Endothelial cell of umbilical vein (primary cell): ENCODE results near the gene MKNK1. TPM values are rescaled to one million over a fixed set of nuclear protein-coding genes. Genes with fewer than 3 reads are reported as not detected.

Source experiments
- BruUV-seq: library from RNA; stranded (reverse); fragments of 400-500 nt; replicated peaks from 2 replicates; lab custom pipeline; 2021; lab: Mats Ljungman, UMichigan
- CTCF ChIA-PET: fragments of 300-600, 350-600 bp; sonication (Branson Sonifier 250); formaldehyde crosslinking; loops from one replicate; lab custom pipeline; 2021; ENCODE audit warnings: antibody characterized with exemption, inconsistent platforms; lab: Charles Lee
- POLR2A ChIA-PET: fragments of 300-600, 350-600 bp; sonication (Branson Sonifier 250); formaldehyde crosslinking; loops from one replicate; lab custom pipeline; 2021; ENCODE audit warnings: antibody characterized with exemption, inconsistent platforms; lab: Charles Lee
- DNase-seq: peaks from one replicate; pipeline ENCODE4 v3.0.0-alpha.2; 2011; ENCODE audit warnings: low read depth, low spot score
- FAIRE-seq: peaks from 2 replicates; lab custom pipeline; 2011; peaks lifted over from hg19 to GRCh38; lab: Jason Lieb, UNC
- H2AFZ ChIP-seq: 2 replicates; pipeline ENCODE4 v1.6.0; 2012; ENCODE audit warnings: low read depth, low read length, control low read depth, inconsistent platforms
- H3K27ac ChIP-seq: 2 replicates; pipeline ENCODE4 v1.5.1; 2011; ENCODE audit warnings: low read depth, mild to moderate bottlenecking, control low read depth, low read length, moderate library complexity; ENCODE audit not compliant: insufficient read depth
- H3K27me3 ChIP-seq, 2 experiments: 2 replicates each; pipeline versions ENCODE4 v1.6.0 to v1.6.1; 2011; ENCODE audit warnings: low read length in 2 of 2, mixed read lengths in 1 of 2; ENCODE audit not compliant: control insufficient read depth in 2 of 2, insufficient read depth in 2 of 2
- H3K36me3 ChIP-seq, 2 experiments: 2 replicates in 1 of 2; 3 replicates in 1 of 2; pipeline ENCODE4 v1.5.1; 2011; ENCODE audit warnings: low read length in 2 of 2, mild to moderate bottlenecking in 1 of 2, moderate library complexity in 1 of 2; ENCODE audit not compliant: control insufficient read depth in 2 of 2, insufficient read depth in 2 of 2; ENCODE audit errors: extremely low read depth in 1 of 2
- H3K4me1 ChIP-seq: 3 replicates; pipeline ENCODE4 v1.5.1; 2011; ENCODE audit warnings: mild to moderate bottlenecking, low read length; ENCODE audit not compliant: control insufficient read depth, insufficient read depth; ENCODE audit errors: extremely low read depth
- H3K4me2 ChIP-seq: 2 replicates; pipeline ENCODE4 v1.6.1; 2011; ENCODE audit warnings: low read length, control low read depth, mixed read lengths; ENCODE audit not compliant: insufficient read depth
- H3K4me3 ChIP-seq, 3 experiments: fragments of 200-600 bp in 1 of 3; sonication (generic), shearing (Covaris generic) in 1 of 3; replicated peaks in 1 of 3; 2 replicates each; pipeline ENCODE4 v1.5.1; 2011 to 2016; ENCODE audit warnings: control low read depth in 3 of 3, low read length in 3 of 3, mild to moderate bottlenecking in 2 of 3, inconsistent platforms in 1 of 3, low read depth in 1 of 3, moderate library complexity in 1 of 3; ENCODE audit not compliant: insufficient read depth in 1 of 3
- H3K79me2 ChIP-seq: 2 replicates; pipeline ENCODE4 v1.6.0; 2012; ENCODE audit warnings: low read length, inconsistent platforms; ENCODE audit not compliant: control insufficient read depth, insufficient read depth
- H3K9ac ChIP-seq: replicated peaks from 2 replicates; pipeline ENCODE3; 2011; ENCODE audit warnings: low read length, control low read depth; ENCODE audit not compliant: insufficient read depth; ENCODE audit errors: extremely low read depth
- H3K9me1 ChIP-seq: replicated peaks from 3 replicates; pipeline ENCODE4 v1.6.0; 2011; ENCODE audit warnings: mild to moderate bottlenecking, low read length; ENCODE audit not compliant: control insufficient read depth, insufficient read depth; ENCODE audit errors: extremely low read depth
- H3K9me3 ChIP-seq: replicated peaks from 2 replicates; pipeline ENCODE4 v1.5.1; 2012; ENCODE audit warnings: low read length, inconsistent platforms; ENCODE audit not compliant: control insufficient read depth, insufficient read depth
- H4K20me1 ChIP-seq: replicated peaks from 2 replicates; pipeline ENCODE3; 2011; ENCODE audit warnings: mild to moderate bottlenecking, low read length; ENCODE audit not compliant: control insufficient read depth, insufficient read depth; ENCODE audit errors: extremely low read depth
- EZH2 ChIP-seq: IDR thresholded peaks from 2 replicates; pipeline ENCODE4 v1.6.1; 2012; ENCODE audit warnings: borderline replicate concordance, low read depth, mild to moderate bottlenecking, moderate library complexity, low read length, inconsistent platforms; ENCODE audit not compliant: severe bottlenecking
- FOS ChIP-seq: IDR thresholded peaks from 2 replicates; pipeline ENCODE4 v1.6.1; 2011; ENCODE audit warnings: mild to moderate bottlenecking, low read length, moderate library complexity, borderline replicate concordance; ENCODE audit not compliant: insufficient read depth
- GATA2 ChIP-seq: IDR thresholded peaks from 2 replicates; pipeline ENCODE4 v1.7.0; 2011; ENCODE audit warnings: low read depth, mild to moderate bottlenecking, moderate library complexity, mixed read lengths, low read length; ENCODE audit not compliant: insufficient read length, insufficient read depth
- JUN ChIP-seq: IDR thresholded peaks from 2 replicates; pipeline ENCODE4 v1.6.1; 2011; ENCODE audit warnings: borderline replicate concordance, low read depth; ENCODE audit not compliant: insufficient read length, insufficient read depth
- MYC ChIP-seq: IDR thresholded peaks from one replicate; pipeline ENCODE4 v1.6.1; 2011; ENCODE audit warnings: mild to moderate bottlenecking, low read depth, low read length
- POLR2A ChIP-seq: IDR thresholded peaks from 2 replicates; pipeline ENCODE4 v1.6.1; 2012; ENCODE audit warnings: low read depth, mild to moderate bottlenecking, control low read depth, low read length
- POLR2AphosphoS5 ChIP-seq: IDR thresholded peaks from 2 replicates; pipeline ENCODE4 v1.6.1; 2012; ENCODE audit warnings: low read depth, mild to moderate bottlenecking, control low read depth, low read length, moderate library complexity; ENCODE audit not compliant: insufficient read depth
- dilution Hi-C: fragments of 300-500 bp; cut with MboI; formaldehyde crosslinking; loops from one replicate; pipeline ENCODE4 v1.15.0; 2019; ENCODE audit warnings: low sequenced_read_pairs; ENCODE audit not compliant: extremely low pct_ligation_motif_present
- intact Hi-C: fragments of 100-400 bp; cut with micrococcal nuclease; formaldehyde crosslinking; loops from one replicate; pipeline ENCODE4 v1.10.0; 2022
- polyA plus RNA-seq, 4 experiments: library from polyadenylated mRNA; depleted of rRNA in 3 of 4; stranded (reverse) in 3 of 4; unstranded in 1 of 4; fragments of >200 nt; gene quantifications; 2 replicates each; pipeline versions ENCODE4 v1.2.1 to v1.2.3, GENCODE V29; 2011 to 2012; ENCODE audit warnings: missing spikeins in 1 of 4
- total RNA-seq: library from RNA; stranded (reverse); gene quantifications from 2 replicates; pipeline ENCODE4 v1.2.3, GENCODE V29; 2021
- TF ChIP-seq, protein P1 (sequence below), 2 donors: IDR thresholded peaks; 1 replicate in 1 of 2; 2 replicates in 1 of 2; pipeline ENCODE4 v1.5.1; 2011; ENCODE audit warnings: low read length in 2 of 2, mild to moderate bottlenecking in 2 of 2, moderate library complexity in 2 of 2, control low read depth in 1 of 2, inconsistent platforms in 1 of 2, low read depth in 1 of 2; ENCODE audit not compliant: insufficient read depth in 1 of 2; ENCODE audit errors: extremely low read depth in 1 of 2
- TF ChIP-seq, protein P2 (sequence below): IDR thresholded peaks from 2 replicates; pipeline ENCODE4 v1.6.1; 2011; ENCODE audit not compliant: insufficient read depth, insufficient read length

Gene MKNK1
- total and polyA plus RNA-seq, 2 donors (not counting 3 experiments of a cell fraction or from before 2014, with no cell fraction given), result 32.9 to 42.6 TPM

DNA sequence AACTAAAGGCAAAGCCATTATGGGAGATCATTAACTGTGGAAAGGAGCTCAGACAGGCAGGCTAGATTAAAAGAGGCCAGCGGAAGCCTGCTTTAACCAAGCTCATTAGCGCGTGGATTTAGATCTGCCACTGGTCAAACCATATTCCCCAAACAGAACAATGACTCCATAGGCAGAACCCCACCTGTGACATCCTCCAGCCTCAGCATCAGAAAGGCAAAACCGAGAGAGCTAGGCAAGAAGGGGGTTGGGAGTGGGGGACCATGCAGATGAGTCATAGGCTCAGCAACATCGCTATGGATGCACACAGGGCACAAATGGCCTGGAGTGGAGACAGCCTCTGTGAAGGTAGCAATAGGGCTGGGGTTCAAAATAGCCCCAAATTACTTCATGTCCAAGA is 20.6 kb downstream of the MKNK1 start:
- H3K79me2 ChIP-seq, result no peaks in the 10 kb centered on the region
- H3K9me3 ChIP-seq, result no peaks in the 10 kb centered on the region
- DNase-seq, result no peak
- peaks cover 6 to 12% of the 10 kb centered on the region in 2 experiments for H3K36me3 ChIP-seq
- intact Hi-C loops (no loop called here), dilution Hi-C loops (no loop called here)
- H2AFZ ChIP-seq, result no peak overlapping the region
- FAIRE-seq, result no peak
- TF ChIP-seq POLR2AphosphoS5 (no peak), GATA2 (no peak), POLR2A (no peak), JUN (no peak), EZH2 (no peak), MYC (no peak), FOS (no peak)
- TF ChIP-seq, protein P1, sequence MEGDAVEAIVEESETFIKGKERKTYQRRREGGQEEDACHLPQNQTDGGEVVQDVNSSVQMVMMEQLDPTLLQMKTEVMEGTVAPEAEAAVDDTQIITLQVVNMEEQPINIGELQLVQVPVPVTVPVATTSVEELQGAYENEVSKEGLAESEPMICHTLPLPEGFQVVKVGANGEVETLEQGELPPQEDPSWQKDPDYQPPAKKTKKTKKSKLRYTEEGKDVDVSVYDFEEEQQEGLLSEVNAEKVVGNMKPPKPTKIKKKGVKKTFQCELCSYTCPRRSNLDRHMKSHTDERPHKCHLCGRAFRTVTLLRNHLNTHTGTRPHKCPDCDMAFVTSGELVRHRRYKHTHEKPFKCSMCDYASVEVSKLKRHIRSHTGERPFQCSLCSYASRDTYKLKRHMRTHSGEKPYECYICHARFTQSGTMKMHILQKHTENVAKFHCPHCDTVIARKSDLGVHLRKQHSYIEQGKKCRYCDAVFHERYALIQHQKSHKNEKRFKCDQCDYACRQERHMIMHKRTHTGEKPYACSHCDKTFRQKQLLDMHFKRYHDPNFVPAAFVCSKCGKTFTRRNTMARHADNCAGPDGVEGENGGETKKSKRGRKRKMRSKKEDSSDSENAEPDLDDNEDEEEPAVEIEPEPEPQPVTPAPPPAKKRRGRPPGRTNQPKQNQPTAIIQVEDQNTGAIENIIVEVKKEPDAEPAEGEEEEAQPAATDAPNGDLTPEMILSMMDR (IDR thresholded peaks at IDR 0.05; ENCODE audit: extremely low read depth in 1 of 2, insufficient read depth in 1 of 2, low read depth in 1 of 2, low read length in 2 of 2), result no peak
- TF ChIP-seq, protein P2, sequence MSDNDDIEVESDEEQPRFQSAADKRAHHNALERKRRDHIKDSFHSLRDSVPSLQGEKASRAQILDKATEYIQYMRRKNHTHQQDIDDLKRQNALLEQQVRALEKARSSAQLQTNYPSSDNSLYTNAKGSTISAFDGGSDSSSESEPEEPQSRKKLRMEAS, result no peak
- CTCF ChIA-PET, result interaction anchor here (0.9 to 2.7 kb wide), 3 partner anchors 21 to 137 kb away, joined by 4 to 9 read pairs (median 6); partner anchors contain the start of gene MKNK1
- H3K9me1 ChIP-seq, result no peaks in the 10 kb centered on the region
- H3K27me3 ChIP-seq, result no peaks in the 10 kb centered on the region
- no peaks in the 10 kb centered on the region for H3K4me1 ChIP-seq
- no peak overlapping the region for H3K9ac ChIP-seq
- no TSS peak for BruUV-seq
- POLR2A ChIA-PET, result no interaction called here
- H3K4me3 ChIP-seq, result no peak overlapping the region
- H4K20me1 ChIP-seq, result no peaks in the 10 kb centered on the region
- no peak overlapping the region for H3K4me2 ChIP-seq
- H3K27ac ChIP-seq, result no peak overlapping the region
